ENCODE results near the gene STARD5. TPM values are rescaled to one million over a fixed set of nuclear protein-coding genes. Genes with fewer than 3 reads are reported as not detected.

STARD5 gene
- total and polyA plus RNA-seq, 2 donors (not counting 1 experiment from before 2014, with no cell fraction given): 15.7 to 19.9 TPM

- no peak overlapping the region for H3K4me3 ChIP-seq (ENCODE audit: control extremely low read depth in 1 of 5, extremely low read depth in 1 of 5, insufficient read depth in 1 of 5, low read depth in 2 of 5, low read length in 4 of 5)
- H4K20me1 ChIP-seq (ENCODE audit: control insufficient read depth, insufficient read depth, low read length, poor library complexity, severe bottlenecking): no peaks in the 10 kb centered on the region
- 93% methylated on average over 3 of the region's 6 CpGs for WGBS (ENCODE audit: insufficient coverage)
- TF ChIP-seq EZH2 (IDR thresholded peaks at IDR 0.05; ENCODE audit: borderline replicate concordance, insufficient read depth, low read depth, low read length, poor library complexity, severe bottlenecking): no peak
- peak; percentile 25 for TF ChIP-seq CTCF (IDR thresholded peaks at IDR 0.05)
- no peak overlapping the region for H2AFZ ChIP-seq (ENCODE audit: insufficient read depth, low read depth, low read length, poor library complexity, severe bottlenecking)
- no peak overlapping the region for H3K4me3 Mint-ChIP-seq
- ATAC-seq (ENCODE audit: low read depth) (no peak), DNase-seq (no peak)
- no peak overlapping the region for H3K27ac Mint-ChIP-seq
- no peaks in the 10 kb centered on the region for H3K79me2 ChIP-seq (ENCODE audit: control insufficient read depth, insufficient read depth, low read length)
- no peaks in the 10 kb centered on the region for H3K4me1 ChIP-seq (ENCODE audit: control insufficient read depth in 2 of 2, insufficient read depth in 2 of 2, low read length in 2 of 2)
- no peak overlapping the region for H3K4me2 ChIP-seq (replicated peaks; ENCODE audit: low read depth, low read length, poor library complexity, severe bottlenecking)
- CTCF ChIA-PET: interaction anchor here (0.7 to 2.0 kb wide), 5 partner anchors 9 to 201 kb away, joined by 3 to 6 read pairs (median 3); no protein-coding TSS in a partner anchor
- no peak overlapping the region for H3K27ac ChIP-seq (ENCODE audit: low read length in 2 of 2)
- H3K27me3 Mint-ChIP-seq: peaks cover 8% of the 10 kb centered on the region
- POLR2A ChIA-PET: no interaction called here
- H3K27me3 ChIP-seq (replicated peaks in 1 of 4; ENCODE audit: control extremely low read depth in 1 of 4, control insufficient read depth in 3 of 4, insufficient read depth in 4 of 4, low read length in 3 of 4): no peaks in the 10 kb centered on the region
- H3K9me3 ChIP-seq (ENCODE audit: control extremely low read depth in 1 of 3, control insufficient read depth in 2 of 3, insufficient read depth in 1 of 3, low read length in 2 of 3): no peaks in the 10 kb centered on the region
- H3K4me1 Mint-ChIP-seq: no peaks in the 10 kb centered on the region
- H3K9me3 Mint-ChIP-seq (ENCODE audit: insufficient read depth): no peaks in the 10 kb centered on the region
- intact Hi-C loops (cut with micrococcal nuclease): no loop called here
- H3K36me3 ChIP-seq (replicated peaks in 1 of 2; ENCODE audit: control extremely low read depth in 1 of 2, control insufficient read depth in 1 of 2, extremely low read depth in 1 of 2, insufficient read depth in 2 of 2, low read length in 1 of 2): no peaks in the 10 kb centered on the region
- no peak overlapping the region for H3K9ac ChIP-seq (ENCODE audit: low read length)
Measured at GRCh38 chr15:81357180-81357686, 33.3 kb upstream of the STARD5 start.

GRCh38 chr15:81356252-81356651, 32.3 kb upstream of the STARD5 start:
- no peaks in the 10 kb centered on the region for H3K9me3 ChIP-seq (ENCODE audit: control extremely low read depth in 1 of 3, control insufficient read depth in 2 of 3, insufficient read depth in 1 of 3, low read length in 2 of 3)
- H3K27ac Mint-ChIP-seq: no peak overlapping the region
- no peak overlapping the region for H3K4me3 Mint-ChIP-seq

More at GRCh38 chr15:81356252-81356651, 32.3 kb upstream of the STARD5 start:
- WGBS (ENCODE audit: insufficient coverage): 100% methylated on average over 5 of the region's 5 CpGs
- no peak overlapping the region for H3K4me3 ChIP-seq (ENCODE audit: control extremely low read depth in 1 of 5, extremely low read depth in 1 of 5, insufficient read depth in 1 of 5, low read depth in 2 of 5, low read length in 4 of 5)
- H3K79me2 ChIP-seq (ENCODE audit: control insufficient read depth, insufficient read depth, low read length): no peaks in the 10 kb centered on the region
- no peak for TF ChIP-seq CTCF (IDR thresholded peaks at IDR 0.05)
- no peak for TF ChIP-seq EZH2 (IDR thresholded peaks at IDR 0.05; ENCODE audit: borderline replicate concordance, insufficient read depth, low read depth, low read length, poor library complexity, severe bottlenecking)
- no peaks in the 10 kb centered on the region for H3K36me3 ChIP-seq (replicated peaks in 1 of 2; ENCODE audit: control extremely low read depth in 1 of 2, control insufficient read depth in 1 of 2, extremely low read depth in 1 of 2, insufficient read depth in 2 of 2, low read length in 1 of 2)
- ChIA-PET POLR2A (no interaction called here), CTCF (interaction anchor here (0.7 to 2.0 kb wide), 4 partner anchors 18 to 200 kb away, joined by 3 to 6 read pairs (median 4); no protein-coding TSS in a partner anchor)
- peaks cover 8% of the 10 kb centered on the region for H3K27me3 Mint-ChIP-seq
- no peaks in the 10 kb centered on the region for H3K4me1 ChIP-seq (ENCODE audit: control insufficient read depth in 2 of 2, insufficient read depth in 2 of 2, low read length in 2 of 2)
- no peaks in the 10 kb centered on the region for H3K9me3 Mint-ChIP-seq (ENCODE audit: insufficient read depth)
- DNase-seq (no peak), ATAC-seq (ENCODE audit: low read depth) (no peak)
- H3K27ac ChIP-seq (ENCODE audit: low read length in 2 of 2): no peak overlapping the region
- intact Hi-C loops (cut with micrococcal nuclease): no loop called here
- H3K27me3 ChIP-seq (replicated peaks in 1 of 4; ENCODE audit: control extremely low read depth in 1 of 4, control insufficient read depth in 3 of 4, insufficient read depth in 4 of 4, low read length in 3 of 4): no peaks in the 10 kb centered on the region
- no peaks in the 10 kb centered on the region for H3K4me1 Mint-ChIP-seq
- H4K20me1 ChIP-seq (ENCODE audit: control insufficient read depth, insufficient read depth, low read length, poor library complexity, severe bottlenecking): no peaks in the 10 kb centered on the region
- no peak overlapping the region for H3K4me2 ChIP-seq (replicated peaks; ENCODE audit: low read depth, low read length, poor library complexity, severe bottlenecking)
- H3K9ac ChIP-seq (ENCODE audit: low read length): no peak overlapping the region
- H2AFZ ChIP-seq (ENCODE audit: insufficient read depth, low read depth, low read length, poor library complexity, severe bottlenecking): no peak overlapping the region

Data from B cell (primary cell).